ENCODE measurements around the gene SETD3. TPM values are rescaled to one million over a fixed set of nuclear protein-coding genes. Genes with fewer than 3 reads are reported as not detected.

Gene SETD3
- total RNA-seq, 2 donors from 2014 or later: 57.8 to 68.1 TPM

- no peaks in the 10 kb centered on the region for H3K9me3 ChIP-seq (ENCODE audit: control insufficient read depth, low read length)
- peaks cover 29% of the 10 kb centered on the region for H3K36me3 Mint-ChIP-seq (ENCODE audit: low read depth)
- no peaks in the 10 kb centered on the region for H3K4me1 ChIP-seq (ENCODE audit: control insufficient read depth, insufficient read depth, low read length)
- H3K4me3 ChIP-seq (ENCODE audit: low read length): no peak overlapping the region
- H3K4me3 Mint-ChIP-seq: no peak overlapping the region
- H3K9ac ChIP-seq (ENCODE audit: extremely low read depth, low read length, poor library complexity, severe bottlenecking): no peak overlapping the region
- no peaks in the 10 kb centered on the region for H3K27me3 Mint-ChIP-seq (ENCODE audit: insufficient read depth)
- peaks cover 48% of the 10 kb centered on the region for H3K36me3 ChIP-seq (ENCODE audit: control insufficient read depth, insufficient read depth, low read length)
- no peaks in the 10 kb centered on the region for H3K9me3 Mint-ChIP-seq
- H3K4me1 Mint-ChIP-seq: peaks cover 3% of the 10 kb centered on the region
- TF ChIP-seq CTCF (conservative IDR thresholded peaks at IDR 0.05): no peak
- WGBS, 2 experiments (ENCODE audit: insufficient coverage in 1 of 2, insufficient read length in 1 of 2): 93 to 100% methylated on average over 4 to 10 of the region's 10 CpGs
- H3K27ac ChIP-seq (ENCODE audit: low read depth, low read length): no peak overlapping the region
- no peaks in the 10 kb centered on the region for H3K27me3 ChIP-seq (ENCODE audit: control insufficient read depth, insufficient read depth, low read length, poor library complexity, severe bottlenecking)
- no peak for DNase-seq
- H3K27ac Mint-ChIP-seq: no peak overlapping the region
Observed at GRCh38 chr14:99512110-99512449, 31.4 kb upstream of the SETD3 start.

- Histone ChIP-seq H3K27me3 (ENCODE audit: control insufficient read depth, insufficient read depth, low read length, poor library complexity, severe bottlenecking) (no peaks in the 10 kb centered on the region), H3K4me3 (ENCODE audit: low read length) (no peak overlapping the region), H3K4me1 (ENCODE audit: control insufficient read depth, insufficient read depth, low read length) (no peaks in the 10 kb centered on the region), H3K27ac (ENCODE audit: low read depth, low read length) (peak overlapping the region; percentile 74), H3K36me3 (ENCODE audit: control insufficient read depth, insufficient read depth, low read length) (peaks cover 54% of the 10 kb centered on the region), H3K9me3 (ENCODE audit: control insufficient read depth, low read length) (no peaks in the 10 kb centered on the region), H3K9ac (ENCODE audit: extremely low read depth, low read length, poor library complexity, severe bottlenecking) (no peak overlapping the region)
- 95 to 97% methylated on average over 9 to 12 of the region's 12 CpGs for WGBS, 2 experiments (ENCODE audit: insufficient coverage in 1 of 2, insufficient read length in 1 of 2)
- peaks cover 34% of the 10 kb centered on the region for H3K36me3 Mint-ChIP-seq (ENCODE audit: low read depth)
- H3K9me3 Mint-ChIP-seq: no peaks in the 10 kb centered on the region
- H3K4me1 Mint-ChIP-seq: peaks cover 3% of the 10 kb centered on the region
- H3K4me3 Mint-ChIP-seq: no peak overlapping the region
- no peak for DNase-seq
- no peak for TF ChIP-seq CTCF (conservative IDR thresholded peaks at IDR 0.05)
- no peak overlapping the region for H3K27ac Mint-ChIP-seq
- H3K27me3 Mint-ChIP-seq (ENCODE audit: insufficient read depth): no peaks in the 10 kb centered on the region
Observed at GRCh38 chr14:99511421-99512109, 30.9 kb upstream of the SETD3 start.

GRCh38 chr14:99510556-99511139 is 30.0 kb upstream of the SETD3 start:
- no peak overlapping the region for H3K4me3 Mint-ChIP-seq

More at GRCh38 chr14:99510556-99511139, 30.0 kb upstream of the SETD3 start:
- Mint-ChIP-seq H3K36me3 (ENCODE audit: low read depth) (peaks cover 43% of the 10 kb centered on the region), H3K27me3 (ENCODE audit: insufficient read depth) (no peaks in the 10 kb centered on the region), H3K9me3 (no peaks in the 10 kb centered on the region), H3K4me1 (peaks cover 3% of the 10 kb centered on the region), H3K27ac (no peak overlapping the region)
- H3K36me3 ChIP-seq (ENCODE audit: control insufficient read depth, insufficient read depth, low read length): peaks cover 63% of the 10 kb centered on the region
- no peak overlapping the region for H3K9ac ChIP-seq (ENCODE audit: extremely low read depth, low read length, poor library complexity, severe bottlenecking)
- TF ChIP-seq CTCF (conservative IDR thresholded peaks at IDR 0.05): no peak
- H3K27ac ChIP-seq (ENCODE audit: low read depth, low read length): no peak overlapping the region
- 81 to 89% methylated on average over 5 to 12 of the region's 15 CpGs for WGBS, 2 experiments (ENCODE audit: insufficient coverage in 1 of 2, insufficient read length in 1 of 2)
- no peaks in the 10 kb centered on the region for H3K9me3 ChIP-seq (ENCODE audit: control insufficient read depth, low read length)
- no peaks in the 10 kb centered on the region for H3K4me1 ChIP-seq (ENCODE audit: control insufficient read depth, insufficient read depth, low read length)
- no peak for DNase-seq
- H3K4me3 ChIP-seq (ENCODE audit: low read length): no peak overlapping the region
- H3K27me3 ChIP-seq (ENCODE audit: control insufficient read depth, insufficient read depth, low read length, poor library complexity, severe bottlenecking): no peaks in the 10 kb centered on the region
